K562 (cell line): ENCODE data around the gene CEMIP. TPM values are rescaled to one million over a fixed set of nuclear protein-coding genes. Genes with fewer than 3 reads are reported as not detected.

ENCODE experiments used
- ATAC-seq: fragments of 200-7000 bp; cut with Tn5 transposase; 3 replicates; pipeline ENCODE4 v1.9.1; 2020; ENCODE audit warnings: moderate library complexity
- BruUV-seq: library from RNA; stranded (reverse); fragments of 400-500 nt; replicated peaks from 2 replicates; lab custom pipeline; 2021; lab: Mats Ljungman, UMichigan
- CTCF ChIA-PET: fragments of 300-600 bp; formaldehyde crosslinking; extraction: SDS; loops from one replicate; lab custom pipeline; 2021; ENCODE audit warnings: low intra/inter-chr PET ratio; lab: Yijun Ruan, JAX
- POLR2A ChIA-PET: fragments of 300-600, 350-650 bp; sonication (Branson Sonifier 250); formaldehyde crosslinking; extraction: SDS; loops from one replicate; lab custom pipeline; 2021; ENCODE audit warnings: antibody characterized with exemption, inconsistent platforms; lab: Yijun Ruan, JAX
- DNase-seq, 4 experiments: peaks; one replicate each; pipeline versions ENCODE4 v3.0.0 to v3.0.0-alpha.2; 2011 to 2018; ENCODE audit warnings: low spot score in 3 of 4, mixed read lengths in 3 of 4; ENCODE audit errors: extremely low read depth in 1 of 4
- FAIRE-seq: peaks from 2 replicates; lab custom pipeline; 2011; peaks lifted over from hg19 to GRCh38; lab: Jason Lieb, UNC
- H2AFZ ChIP-seq: 2 replicates; pipeline ENCODE4 v1.6.0; 2011; ENCODE audit warnings: low read depth, low read length, control low read depth, inconsistent platforms
- H3K27ac ChIP-seq: fragments of 200-600 bp; 3 replicates; pipeline ENCODE4 v1.8.0; 2011; ENCODE audit warnings: low read depth, mild to moderate bottlenecking, control low read depth, inconsistent platforms, low read length, moderate library complexity, mixed read lengths; ENCODE audit errors: extremely low read depth
- H3K27me3 ChIP-seq, 2 experiments: fragments of 300-600 bp in 1 of 2; 2 replicates in 1 of 2; 3 replicates in 1 of 2; pipeline versions ENCODE4 v1.6.0 to v1.8.0; 2011; ENCODE audit warnings: inconsistent platforms in 2 of 2, low read length in 2 of 2, mild to moderate bottlenecking in 1 of 2, mixed read lengths in 1 of 2, moderate library complexity in 1 of 2; ENCODE audit not compliant: control insufficient read depth in 2 of 2, insufficient read depth in 2 of 2
- H3K36me3 ChIP-seq: fragments of 300-600 bp; 3 replicates; pipeline ENCODE4 v1.8.0; 2011; ENCODE audit warnings: mild to moderate bottlenecking, low read length, inconsistent platforms; ENCODE audit not compliant: control insufficient read depth, insufficient read depth
- H3K4me1 ChIP-seq, 2 experiments: fragments of 200-600 bp in 1 of 2; replicated peaks in 1 of 2; 2 replicates in 1 of 2; 3 replicates in 1 of 2; pipeline versions ENCODE4 v1.5.1 to v1.8.0; 2011; ENCODE audit warnings: inconsistent platforms in 2 of 2, low read length in 2 of 2, mild to moderate bottlenecking in 1 of 2, mixed read lengths in 1 of 2, moderate library complexity in 1 of 2; ENCODE audit not compliant: control insufficient read depth in 2 of 2, insufficient read depth in 2 of 2
- H3K4me2 ChIP-seq: 2 replicates; pipeline ENCODE4 v1.6.1; 2011; ENCODE audit warnings: low read length, control low read depth, inconsistent platforms, mixed read lengths; ENCODE audit not compliant: insufficient read depth
- H3K4me3 ChIP-seq: fragments of 200-600 bp; sonication (generic), shearing (Covaris generic); 2 replicates; pipeline ENCODE4 v1.5.1; 2016; ENCODE audit warnings: control low read depth, inconsistent platforms
- H3K79me2 ChIP-seq: fragments of 200-600 bp; 3 replicates; pipeline ENCODE4 v1.8.0; 2011; ENCODE audit warnings: low read length, inconsistent platforms; ENCODE audit not compliant: control insufficient read depth, insufficient read depth
- H3K9ac ChIP-seq, 2 experiments: 2 replicates each; pipeline versions ENCODE4 v1.6.0 to v1.6.1; 2011; ENCODE audit warnings: low read depth in 2 of 2, low read length in 2 of 2, control low read depth in 1 of 2, inconsistent platforms in 1 of 2, mild to moderate bottlenecking in 1 of 2, mixed read lengths in 1 of 2; ENCODE audit not compliant: insufficient read depth in 1 of 2
- H3K9me1 ChIP-seq: one replicate; pipeline ENCODE4 v1.6.0; 2011; ENCODE audit warnings: inconsistent platforms, mild to moderate bottlenecking, low read length, moderate library complexity; ENCODE audit not compliant: control insufficient read depth, insufficient read depth
- H3K9me3 ChIP-seq: replicated peaks from 2 replicates; pipeline ENCODE4 v1.5.1; 2011; ENCODE audit warnings: low read depth, low read length, inconsistent platforms; ENCODE audit not compliant: control insufficient read depth, insufficient read depth
- H4K20me1 ChIP-seq: replicated peaks from 2 replicates; pipeline ENCODE4 v1.6.1; 2011; ENCODE audit warnings: low read length, inconsistent platforms, mixed read lengths; ENCODE audit not compliant: control insufficient read depth, insufficient read depth
- BRF2 ChIP-seq: IDR thresholded peaks from 3 replicates; pipeline ENCODE4 v1.6.1; 2011; ENCODE audit warnings: borderline replicate concordance, mild to moderate bottlenecking; ENCODE audit not compliant: insufficient read length, insufficient read depth
- COPS2 ChIP-seq: fragments of 450-650 bp; conservative IDR thresholded peaks from 2 replicates; pipeline ENCODE4 v1.6.1; 2016; ENCODE audit warnings: mild to moderate bottlenecking, moderate library complexity
- ETV6 ChIP-seq, 3 experiments: fragments of 150-350 bp in 1 of 3; sonication (generic) in 1 of 3; formaldehyde crosslinking in 1 of 3; IDR thresholded peaks; 2 replicates each; pipeline versions ENCODE4 v1.6.1 to v1.8.0; 2014 to 2022; ENCODE audit warnings: borderline replicate concordance in 2 of 3, low read depth in 2 of 3, antibody characterized with exemption in 1 of 3, low read length in 1 of 3, mild to moderate bottlenecking in 1 of 3, missing genetic modification reagents in 1 of 3
- HDAC3 ChIP-seq: fragments of 450-650 bp; IDR thresholded peaks from 2 replicates; pipeline ENCODE4 v1.6.1; 2018; ENCODE audit warnings: borderline replicate concordance, mild to moderate bottlenecking, moderate library complexity; ENCODE audit not compliant: partially characterized antibody
- NFATC3 ChIP-seq: fragments of 450-650 bp; IDR thresholded peaks from 2 replicates; pipeline ENCODE4 v1.6.1; 2017; ENCODE audit warnings: mild to moderate bottlenecking
- PHB2 ChIP-seq: fragments of 450-650 bp; IDR thresholded peaks from 2 replicates; pipeline ENCODE4 v1.6.1; 2017; ENCODE audit warnings: low read depth
- POLR2H ChIP-seq: IDR thresholded peaks from 2 replicates; pipeline ENCODE4 v1.6.1; 2016; ENCODE audit warnings: missing genetic modification characterization, low read depth, mild to moderate bottlenecking, control low read depth, missing compliant biosample characterization, moderate library complexity
- SMARCE1 ChIP-seq: fragments of 450-650 bp; IDR thresholded peaks from 2 replicates; pipeline ENCODE4 v1.7.1; 2016; ENCODE audit warnings: mild to moderate bottlenecking
- STAG1 ChIP-seq: sonication (generic); formaldehyde crosslinking; IDR thresholded peaks from 2 replicates; pipeline ENCODE4 v1.5.0; 2020; ENCODE audit warnings: missing genetic modification reagents, borderline replicate concordance
- ZNF174 ChIP-seq: fragments of 250-450 bp; sonication (Bioruptor Pico); IDR thresholded peaks from 2 replicates; pipeline ENCODE4 v1.4.0; 2020; ENCODE audit warnings: mild to moderate bottlenecking
- ZNF263 ChIP-seq: sonication (generic); formaldehyde crosslinking; IDR thresholded peaks from 2 replicates; pipeline ENCODE4 v1.8.0; 2022; ENCODE audit warnings: mild to moderate bottlenecking, missing genetic modification reagents, borderline replicate concordance
- WGBS: fragments of 100-300 bp; shearing (Covaris generic); methylation state at CpG from one replicate; pipeline ENCODE4 v1.1.6; 2016; ENCODE audit warnings: low coverage, mixed read lengths; ENCODE audit not compliant: insufficient coverage; ENCODE audit errors: missing lambda C conversion rate; 5-methylcytosine and 5-hydroxymethylcytosine counted together
- in situ Hi-C: fragments of 300-500 bp; cut with MboI; formaldehyde crosslinking; loops from 4 replicates; pipeline ENCODE4 v1.15.0; 2018; ENCODE audit warnings: inconsistent platforms, mixed read lengths
- intact Hi-C: fragments of 100-400 bp; cut with micrococcal nuclease; formaldehyde crosslinking; loops from 2 replicates; pipeline ENCODE4 v1.14.2; 2022
- polyA plus RNA-seq, 8 experiments: library from polyadenylated mRNA; depleted of rRNA in 4 of 8; stranded (reverse) in 5 of 8; unstranded in 3 of 8; fragments of >200 nt; fragmentation: Nextera tagmentation in 2 of 8; fragmentation: Illumina TruSeq in 1 of 8; extraction: Ambion mirVana in 2 of 8; extraction: Trizol in 1 of 8; gene quantifications; 2 replicates each; pipeline versions ENCODE4 v1.2.1 to v1.2.3, GENCODE V29; 2011 to 2014; ENCODE audit warnings: inconsistent platforms in 1 of 8, missing spikeins in 1 of 8
- total RNA-seq, 7 experiments: library from RNA; depleted of rRNA in 6 of 7; stranded (reverse); fragments of >200 nt in 6 of 7; fragmentation: Illumina TruSeq in 2 of 7; extraction: Trizol in 2 of 7; gene quantifications; 2 replicates each; pipeline versions ENCODE4 v1.2.1 to v1.2.3, GENCODE V29; 2011 to 2021; ENCODE audit warnings: low replicate concordance in 1 of 7

The CEMIP gene
- total and polyA plus RNA-seq, 9 of the 15 experiments (the other 6 are each of a cell fraction or from before 2014, with no cell fraction given): 0.33 TPM; not detected in 8

DNA sequence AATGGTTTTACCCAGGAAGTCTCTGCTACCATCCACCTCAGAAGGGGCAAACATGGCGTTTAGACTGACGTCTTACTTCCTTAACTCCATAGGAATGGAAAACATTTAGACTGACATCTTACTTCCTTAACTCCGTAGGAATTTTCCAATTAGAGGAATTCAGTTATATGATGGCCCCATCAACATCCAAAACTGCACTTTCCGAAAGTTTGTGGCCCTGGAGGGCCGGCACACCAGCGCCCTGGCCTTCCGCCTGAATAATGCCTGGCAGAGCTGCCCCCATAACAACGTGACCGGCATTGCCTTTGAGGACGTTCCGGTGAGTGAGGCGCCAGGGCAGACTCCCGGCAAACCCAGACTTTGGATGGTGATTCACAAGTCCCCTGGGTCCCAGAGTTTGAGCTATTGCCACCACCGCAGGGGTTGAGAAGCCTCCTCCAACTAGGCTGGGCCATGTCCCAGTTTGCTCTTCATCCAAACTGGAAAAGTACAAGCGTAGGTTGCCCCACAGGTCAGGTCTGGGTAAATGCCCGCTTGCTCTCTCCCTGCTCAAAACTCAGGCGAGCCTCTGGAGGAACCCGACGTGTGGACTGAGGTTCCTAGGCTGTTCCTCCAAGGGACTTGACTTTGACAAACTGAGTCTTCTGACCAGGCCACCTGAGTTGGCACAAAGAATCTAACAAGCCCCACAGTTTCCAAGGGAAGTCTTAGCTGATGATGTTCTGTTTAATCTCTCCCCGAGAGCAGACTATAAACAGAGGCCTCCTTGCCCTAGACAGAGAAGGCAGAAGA is 152.7 kb downstream of the CEMIP start (continued):
- TF ChIP-seq ETV6 (IDR thresholded peaks at IDR 0.05; ENCODE audit: borderline replicate concordance in 1 of 2, low read depth in 2 of 2, low read length in 1 of 2): no peak
- no peak for TF ChIP-seq ETV6 (CRISPR knock-in tag; IDR thresholded peaks at IDR 0.05; ENCODE audit: borderline replicate concordance)
- no peak for TF ChIP-seq BRF2
- TF ChIP-seq POLR2H: no peak
- TF ChIP-seq PHB2: no peak
- TF ChIP-seq STAG1 (CRISPR knock-in tag): no peak
- TF ChIP-seq COPS2: no peak
- TF ChIP-seq HDAC3: no peak
- TF ChIP-seq SMARCE1: no peak
- TF ChIP-seq NFATC3: no peak

DNA sequence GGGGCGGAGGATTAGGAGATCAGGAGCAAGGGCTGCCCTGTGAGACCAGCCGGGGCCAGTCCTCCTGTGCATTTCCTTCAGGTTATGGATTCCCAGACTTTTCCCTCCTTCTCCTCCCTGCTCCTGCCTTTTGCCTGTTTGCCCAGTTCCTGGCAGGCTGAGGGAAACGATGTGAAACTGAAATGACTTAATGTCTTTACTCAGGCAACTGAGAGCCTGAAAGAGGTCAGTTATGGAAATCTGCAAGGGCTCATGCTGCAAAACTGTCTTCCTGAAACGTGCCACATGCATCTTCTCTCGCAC is 153.3 kb downstream of the CEMIP start:
- Histone ChIP-seq H4K20me1 (0 out of 2 replicates have a peak, but pooled peaks cover 11% of the 10 kb centered on the region), H3K4me3 (no peak overlapping the region), H3K4me1 (peaks cover 0 to 13% of the 10 kb centered on the region in 2 experiments; a peak in 2 of 5 replicates), H3K9me3 (no peaks in the 10 kb centered on the region), H3K9me1 (no peaks in the 10 kb centered on the region), H3K36me3 (no peaks in the 10 kb centered on the region), H3K79me2 (no peaks in the 10 kb centered on the region), H3K9ac (no peak overlapping the region), H3K27ac (no peak overlapping the region), H2AFZ (no peak overlapping the region), H3K27me3 (peaks cover 11 to 33% of the 10 kb centered on the region in 2 experiments; a peak in 4 of 5 replicates), H3K4me2 (no peak overlapping the region)
- CTCF ChIA-PET: no interaction called here
- POLR2A ChIA-PET: no interaction called here
- FAIRE-seq (no peak), DNase-seq (no peak), ATAC-seq (no peak)
- intact Hi-C loops (no loop called here), in situ Hi-C loops (no loop called here)
- 14% methylated on average over 5 of the region's 5 CpGs for WGBS
- no peak for TF ChIP-seq ZNF174
- TF ChIP-seq ZNF263 (CRISPR knock-in tag): no peak
- no TSS peak for BruUV-seq
